CD4-positive, CD25-positive, alpha-beta regulatory T cell (primary cell): ENCODE data around the gene ZNF25. TPM values are rescaled to one million over a fixed set of nuclear protein-coding genes. Genes with fewer than 3 reads are reported as not detected.
"Not testable (repeated sequence)": the region's sequence is repeated elsewhere in the genome, so short reads cannot be mapped to it uniquely, and the experiment has no call there.

ENCODE experiments used
- ATAC-seq, 2 donors: fragments of 150-1000 bp; cut with Tn5 transposase; one replicate each; pipeline ENCODE4 v1.10.0; 2021; ENCODE audit warnings: low read depth in 2 of 2, moderate number of reproducible peaks in 2 of 2, moderate library complexity in 1 of 2
- DNase-seq, 3 donors: peaks; one replicate each; pipeline versions ENCODE4 v3.0.0 to v3.0.0-alpha.2; 2012 to 2022; ENCODE audit warnings: mixed read lengths in 1 of 3
- H3K27ac ChIP-seq: one replicate; pipeline ENCODE4 v1.7.0; 2013; ENCODE audit warnings: mild to moderate bottlenecking, low read length; ENCODE audit not compliant: insufficient read depth, poor library complexity, severe bottlenecking
- H3K27me3 ChIP-seq: one replicate; pipeline ENCODE4 v1.7.0; 2013; ENCODE audit warnings: low read length; ENCODE audit not compliant: control insufficient read depth, insufficient read depth
- H3K36me3 ChIP-seq: one replicate; pipeline ENCODE4 v1.7.0; 2013; ENCODE audit warnings: mild to moderate bottlenecking, low read length, moderate library complexity; ENCODE audit not compliant: control insufficient read depth, insufficient read depth
- H3K4me1 ChIP-seq: 2 replicates; pipeline ENCODE4 v1.7.0; 2013; ENCODE audit warnings: mild to moderate bottlenecking, low read length; ENCODE audit not compliant: insufficient read depth, control insufficient read depth, poor library complexity, severe bottlenecking
- H3K4me3 ChIP-seq: one replicate; pipeline ENCODE4 v1.7.0; 2013; ENCODE audit warnings: low read depth, mild to moderate bottlenecking, low read length, moderate library complexity
- H3K9me3 ChIP-seq, 2 experiments: 1 replicate in 1 of 2; 2 replicates in 1 of 2; pipeline ENCODE4 v1.7.0; 2013; ENCODE audit warnings: low read length in 2 of 2, mild to moderate bottlenecking in 1 of 2, moderate library complexity in 1 of 2; ENCODE audit not compliant: control insufficient read depth in 2 of 2
- H3K27ac Mint-ChIP-seq, 3 donors: one replicate each; pipeline ENCODE4 v1.8.0; 2020 to 2022; ENCODE audit warnings: mild to moderate bottlenecking in 3 of 3, mixed read lengths in 3 of 3, moderate library complexity in 2 of 3
- H3K27me3 Mint-ChIP-seq: one replicate; pipeline ENCODE4 v1.8.0; 2022; ENCODE audit warnings: mild to moderate bottlenecking, mixed read lengths
- H3K36me3 Mint-ChIP-seq: one replicate; pipeline ENCODE4 v1.8.0; 2020; ENCODE audit warnings: mixed read lengths
- H3K4me1 Mint-ChIP-seq, 4 donors: one replicate each; pipeline ENCODE4 v1.8.0; 2020 to 2022; ENCODE audit warnings: mixed read lengths in 4 of 4, mild to moderate bottlenecking in 1 of 4
- H3K4me3 Mint-ChIP-seq, 4 donors: one replicate each; pipeline ENCODE4 v1.8.0; 2020 to 2022; ENCODE audit warnings: mild to moderate bottlenecking in 4 of 4, mixed read lengths in 4 of 4, moderate library complexity in 3 of 4
- H3K9me3 Mint-ChIP-seq, 7 donors: one replicate each; pipeline ENCODE4 v1.8.0; 2020 to 2022; ENCODE audit warnings: mixed read lengths in 7 of 7, mild to moderate bottlenecking in 3 of 7, moderate library complexity in 2 of 7
- polyA plus RNA-seq, 4 donors: library from polyadenylated mRNA; unstranded; fragments of 300-500 nt; fragmentation: Illumina TruSeq; gene quantifications; one replicate each; pipeline ENCODE4 v1.2.3, GENCODE V29; 2021
- total RNA-seq: library from RNA; stranded (reverse); gene quantifications from one replicate; pipeline ENCODE4 v1.2.3, GENCODE V29; 2022

Gene ZNF25
- total and polyA plus RNA-seq, 5 donors from 2014 or later: 3.0 to 5.9 (median 5.4) TPM

- Mint-ChIP-seq H3K27me3 (no peaks in the 10 kb centered on the region), H3K9me3 (peaks cover 2 to 16% (median 3%) of the 10 kb centered on the region in 7 donors), H3K4me1 (no peaks in the 10 kb centered on the region), H3K27ac (no peak overlapping the region), H3K36me3 (peaks cover 38% of the 10 kb centered on the region), H3K4me3 (no peak overlapping the region)
- Histone ChIP-seq H3K4me3 (no peak overlapping the region), H3K27ac (no peak overlapping the region), H3K27me3 (no peaks in the 10 kb centered on the region), H3K4me1 (no peaks in the 10 kb centered on the region), H3K36me3 (peaks cover 16% of the 10 kb centered on the region), H3K9me3 (peaks cover 11 to 13% of the 10 kb centered on the region in 2 experiments)
- ATAC-seq: no peak
- no peak for DNase-seq
Measured at GRCh38 chr10:37947526-37947925, 28.9 kb downstream of the ZNF25 start.

- Histone ChIP-seq H3K4me3 (no peak overlapping the region), H3K36me3 (no peaks in the 10 kb centered on the region), H3K27ac (no peak overlapping the region), H3K27me3 (no peaks in the 10 kb centered on the region), H3K9me3 (no peaks in the 10 kb centered on the region), H3K4me1 (no peaks in the 10 kb centered on the region)
- ATAC-seq (no peak), DNase-seq (no peak)
- Mint-ChIP-seq H3K27ac (no peak overlapping the region), H3K4me3 (no peak overlapping the region), H3K36me3 (no peaks in the 10 kb centered on the region), H3K27me3 (no peaks in the 10 kb centered on the region), H3K4me1 (no peaks in the 10 kb centered on the region), H3K9me3 (peaks cover 0 to 3% (median 0%) of the 10 kb centered on the region in 7 donors)
Measured at GRCh38 chr10:37937864-37938263, 38.6 kb downstream of the ZNF25 start.

- H3K36me3 Mint-ChIP-seq: peaks cover 3% of the 10 kb centered on the region
- no peak overlapping the region for H3K4me3 Mint-ChIP-seq
- Histone ChIP-seq H3K9me3 (no peaks in the 10 kb centered on the region), H3K36me3 (no peaks in the 10 kb centered on the region), H3K27ac (no peak overlapping the region), H3K4me3 (no peak overlapping the region), H3K4me1 (no peaks in the 10 kb centered on the region), H3K27me3 (no peaks in the 10 kb centered on the region)
- no peak overlapping the region for H3K27ac Mint-ChIP-seq
- DNase-seq (no peak), ATAC-seq (no peak)
- H3K4me1 Mint-ChIP-seq: no peaks in the 10 kb centered on the region
- H3K9me3 Mint-ChIP-seq: peaks cover 0 to 3% (median 0%) of the 10 kb centered on the region in 7 donors
- H3K27me3 Mint-ChIP-seq: no peaks in the 10 kb centered on the region
Measured at GRCh38 chr10:37934791-37935190, 41.7 kb downstream of the ZNF25 start.

- Histone ChIP-seq H3K36me3 (no peaks in the 10 kb centered on the region), H3K27me3 (no peaks in the 10 kb centered on the region), H3K27ac (no peak overlapping the region), H3K4me1 (no peaks in the 10 kb centered on the region), H3K4me3 (no peak overlapping the region), H3K9me3 (no peaks in the 10 kb centered on the region)
- Mint-ChIP-seq H3K27me3 (no peaks in the 10 kb centered on the region), H3K4me3 (no peak overlapping the region), H3K27ac (no peak overlapping the region), H3K36me3 (peaks cover 3% of the 10 kb centered on the region), H3K9me3 (peaks cover 0 to 3% (median 0%) of the 10 kb centered on the region in 7 donors), H3K4me1 (no peaks in the 10 kb centered on the region)
- no peak for DNase-seq
- ATAC-seq: no peak
Measured at GRCh38 chr10:37930423-37930822, 46.0 kb downstream of the ZNF25 start.

GRCh38 chr10:37908165-37908564 lies 68.3 kb downstream of the ZNF25 start:
- peaks cover 3 to 20% (median 5%) of the 10 kb centered on the region in 7 donors for H3K9me3 Mint-ChIP-seq
- H3K27ac ChIP-seq: not testable (repeated sequence)

GRCh38 chr10:37906382-37906781 lies 70.1 kb downstream of the ZNF25 start:
- Mint-ChIP-seq H3K4me3 (no peak overlapping the region), H3K36me3 (no peaks in the 10 kb centered on the region), H3K4me1 (no peaks in the 10 kb centered on the region), H3K27ac (no peak overlapping the region), H3K27me3 (peaks cover 8% of the 10 kb centered on the region), H3K9me3 (peaks cover 2 to 25% (median 4%) of the 10 kb centered on the region in 7 donors)
- H3K27ac ChIP-seq: no peak overlapping the region
- H3K36me3 ChIP-seq: no peaks in the 10 kb centered on the region
- no peaks in the 10 kb centered on the region for H3K4me1 ChIP-seq
- ATAC-seq (no peak), DNase-seq (no peak)
- no peaks in the 10 kb centered on the region for H3K27me3 ChIP-seq
- H3K9me3 ChIP-seq: no peaks in the 10 kb centered on the region
- H3K4me3 ChIP-seq: no peak overlapping the region

More at GRCh38 chr10:37908165-37908564, 68.3 kb downstream of the ZNF25 start:
- not testable (repeated sequence) for H3K4me1 Mint-ChIP-seq, DNase-seq, H3K4me3 Mint-ChIP-seq, H3K27me3 ChIP-seq, H3K4me3 ChIP-seq, H3K36me3 Mint-ChIP-seq, H3K36me3 ChIP-seq, ATAC-seq, H3K27me3 Mint-ChIP-seq, H3K9me3 ChIP-seq, H3K4me1 ChIP-seq, H3K27ac Mint-ChIP-seq

Other genes starting within 250 kb of the ZNF25 start
- gene ZNF248, start 119.0 kb downstream of the ZNF25 start, total RNA-seq: 5.7 TPM
- 1 to 10 TPM; 3.1 to 5.4 (median 4.3) TPM for gene ZNF248, start 119.0 kb downstream of the ZNF25 start, polyA plus RNA-seq
- gene ZNF33A, start 34.0 kb upstream of the ZNF25 start, total RNA-seq: 46.0 TPM
- gene ZNF33A, start 34.0 kb upstream of the ZNF25 start, polyA plus RNA-seq: 10 to 100 TPM; 17.0 to 21.6 (median 19.3) TPM
- 18.8 TPM for gene ZNF37A, start 117.7 kb upstream of the ZNF25 start, total RNA-seq
- 1 to 10 TPM; 4.2 to 4.7 (median 4.3) TPM for gene ZNF37A, start 117.7 kb upstream of the ZNF25 start, polyA plus RNA-seq